ENCODE data around the gene TOGARAM2.

DNA sequence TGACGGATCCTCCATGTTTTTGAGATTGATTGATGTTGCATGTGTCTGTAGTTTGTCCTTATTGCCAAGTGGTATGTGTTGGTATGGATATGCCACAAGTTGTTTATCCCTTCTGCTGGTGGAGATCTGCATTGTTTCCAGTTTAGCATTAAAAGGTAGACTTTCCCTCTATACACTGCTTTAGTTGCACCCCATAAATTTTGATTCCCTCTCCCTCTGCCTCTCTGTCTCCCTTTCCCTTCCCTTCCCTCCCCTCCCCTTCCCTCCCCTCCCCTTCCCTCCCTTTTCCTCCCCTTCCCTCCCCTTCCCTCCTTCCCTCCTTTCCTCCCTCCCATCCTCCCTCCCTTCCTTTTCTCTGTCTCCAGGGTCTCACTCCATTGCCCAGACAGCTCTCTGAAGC lies 18.6 kb upstream of the TOGARAM2 start:
- TF ChIP-seq, protein P1, sequence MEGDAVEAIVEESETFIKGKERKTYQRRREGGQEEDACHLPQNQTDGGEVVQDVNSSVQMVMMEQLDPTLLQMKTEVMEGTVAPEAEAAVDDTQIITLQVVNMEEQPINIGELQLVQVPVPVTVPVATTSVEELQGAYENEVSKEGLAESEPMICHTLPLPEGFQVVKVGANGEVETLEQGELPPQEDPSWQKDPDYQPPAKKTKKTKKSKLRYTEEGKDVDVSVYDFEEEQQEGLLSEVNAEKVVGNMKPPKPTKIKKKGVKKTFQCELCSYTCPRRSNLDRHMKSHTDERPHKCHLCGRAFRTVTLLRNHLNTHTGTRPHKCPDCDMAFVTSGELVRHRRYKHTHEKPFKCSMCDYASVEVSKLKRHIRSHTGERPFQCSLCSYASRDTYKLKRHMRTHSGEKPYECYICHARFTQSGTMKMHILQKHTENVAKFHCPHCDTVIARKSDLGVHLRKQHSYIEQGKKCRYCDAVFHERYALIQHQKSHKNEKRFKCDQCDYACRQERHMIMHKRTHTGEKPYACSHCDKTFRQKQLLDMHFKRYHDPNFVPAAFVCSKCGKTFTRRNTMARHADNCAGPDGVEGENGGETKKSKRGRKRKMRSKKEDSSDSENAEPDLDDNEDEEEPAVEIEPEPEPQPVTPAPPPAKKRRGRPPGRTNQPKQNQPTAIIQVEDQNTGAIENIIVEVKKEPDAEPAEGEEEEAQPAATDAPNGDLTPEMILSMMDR (IDR thresholded peaks at IDR 0.05 in 2 of 3, conservative IDR thresholded peaks at IDR 0.05 in 1 of 3; ENCODE audit: borderline replicate concordance in 1 of 3, insufficient read depth in 1 of 3, low read depth in 2 of 3, low read length in 2 of 3) = no peak
- TF ChIP-seq, protein P2, sequence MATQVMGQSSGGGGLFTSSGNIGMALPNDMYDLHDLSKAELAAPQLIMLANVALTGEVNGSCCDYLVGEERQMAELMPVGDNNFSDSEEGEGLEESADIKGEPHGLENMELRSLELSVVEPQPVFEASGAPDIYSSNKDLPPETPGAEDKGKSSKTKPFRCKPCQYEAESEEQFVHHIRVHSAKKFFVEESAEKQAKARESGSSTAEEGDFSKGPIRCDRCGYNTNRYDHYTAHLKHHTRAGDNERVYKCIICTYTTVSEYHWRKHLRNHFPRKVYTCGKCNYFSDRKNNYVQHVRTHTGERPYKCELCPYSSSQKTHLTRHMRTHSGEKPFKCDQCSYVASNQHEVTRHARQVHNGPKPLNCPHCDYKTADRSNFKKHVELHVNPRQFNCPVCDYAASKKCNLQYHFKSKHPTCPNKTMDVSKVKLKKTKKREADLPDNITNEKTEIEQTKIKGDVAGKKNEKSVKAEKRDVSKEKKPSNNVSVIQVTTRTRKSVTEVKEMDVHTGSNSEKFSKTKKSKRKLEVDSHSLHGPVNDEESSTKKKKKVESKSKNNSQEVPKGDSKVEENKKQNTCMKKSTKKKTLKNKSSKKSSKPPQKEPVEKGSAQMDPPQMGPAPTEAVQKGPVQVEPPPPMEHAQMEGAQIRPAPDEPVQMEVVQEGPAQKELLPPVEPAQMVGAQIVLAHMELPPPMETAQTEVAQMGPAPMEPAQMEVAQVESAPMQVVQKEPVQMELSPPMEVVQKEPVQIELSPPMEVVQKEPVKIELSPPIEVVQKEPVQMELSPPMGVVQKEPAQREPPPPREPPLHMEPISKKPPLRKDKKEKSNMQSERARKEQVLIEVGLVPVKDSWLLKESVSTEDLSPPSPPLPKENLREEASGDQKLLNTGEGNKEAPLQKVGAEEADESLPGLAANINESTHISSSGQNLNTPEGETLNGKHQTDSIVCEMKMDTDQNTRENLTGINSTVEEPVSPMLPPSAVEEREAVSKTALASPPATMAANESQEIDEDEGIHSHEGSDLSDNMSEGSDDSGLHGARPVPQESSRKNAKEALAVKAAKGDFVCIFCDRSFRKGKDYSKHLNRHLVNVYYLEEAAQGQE (IDR thresholded peaks at IDR 0.05; ENCODE audit: low read depth) = no peak
- TF ChIP-seq POLR2A (IDR thresholded peaks at IDR 0.05; ENCODE audit: borderline replicate concordance, extremely low read depth, insufficient read depth, insufficient read length) (no peak), POLR2AphosphoS5 (IDR thresholded peaks at IDR 0.05; ENCODE audit: low read depth, low read length) (no peak), JUND (IDR thresholded peaks at IDR 0.05) (no peak), EGR1 (IDR thresholded peaks at IDR 0.05; ENCODE audit: low read depth) (no peak), SRF (IDR thresholded peaks at IDR 0.05; ENCODE audit: low read depth) (no peak)
- TF ChIP-seq, protein P3, sequence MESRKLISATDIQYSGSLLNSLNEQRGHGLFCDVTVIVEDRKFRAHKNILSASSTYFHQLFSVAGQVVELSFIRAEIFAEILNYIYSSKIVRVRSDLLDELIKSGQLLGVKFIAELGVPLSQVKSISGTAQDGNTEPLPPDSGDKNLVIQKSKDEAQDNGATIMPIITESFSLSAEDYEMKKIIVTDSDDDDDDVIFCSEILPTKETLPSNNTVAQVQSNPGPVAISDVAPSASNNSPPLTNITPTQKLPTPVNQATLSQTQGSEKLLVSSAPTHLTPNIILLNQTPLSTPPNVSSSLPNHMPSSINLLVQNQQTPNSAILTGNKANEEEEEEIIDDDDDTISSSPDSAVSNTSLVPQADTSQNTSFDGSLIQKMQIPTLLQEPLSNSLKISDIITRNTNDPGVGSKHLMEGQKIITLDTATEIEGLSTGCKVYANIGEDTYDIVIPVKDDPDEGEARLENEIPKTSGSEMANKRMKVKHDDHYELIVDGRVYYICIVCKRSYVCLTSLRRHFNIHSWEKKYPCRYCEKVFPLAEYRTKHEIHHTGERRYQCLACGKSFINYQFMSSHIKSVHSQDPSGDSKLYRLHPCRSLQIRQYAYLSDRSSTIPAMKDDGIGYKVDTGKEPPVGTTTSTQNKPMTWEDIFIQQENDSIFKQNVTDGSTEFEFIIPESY (IDR thresholded peaks at IDR 0.05; ENCODE audit: extremely low read depth, insufficient replicate concordance, low read length) = no peak
